Suppressor macrophage treated with lipopolysaccharide for 4 hours (primary cell): Measurements from ENCODE around the gene CHIC2.
"Not testable (repeated sequence)": the region's sequence is repeated elsewhere in the genome, so short reads cannot be mapped to it uniquely, and the experiment has no call there.

ENCODE experiments used
- DNase-seq: peaks from one replicate; pipeline ENCODE4 v3.0.0-alpha.2; 2020

Gene CHIC2

DNA sequence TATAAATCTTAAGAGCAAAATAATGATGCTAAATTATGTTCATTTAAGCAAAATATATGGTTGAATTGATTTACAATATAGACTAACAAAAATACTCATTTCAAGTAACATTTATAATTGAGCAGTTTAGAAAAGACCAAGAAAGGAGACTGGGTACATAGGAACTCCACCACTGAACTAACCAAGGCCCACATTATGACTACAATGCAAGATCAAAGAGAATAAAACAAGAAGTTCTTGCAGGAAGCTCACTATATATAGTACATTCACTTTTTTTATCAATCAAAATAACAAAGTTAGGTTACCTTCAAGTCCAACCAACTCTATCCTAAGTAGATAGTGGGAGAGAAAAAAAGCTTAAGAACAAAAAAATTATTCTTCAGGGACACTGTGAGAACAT is 8.0 kb downstream of the CHIC2 start:
- no peak for DNase-seq

DNA sequence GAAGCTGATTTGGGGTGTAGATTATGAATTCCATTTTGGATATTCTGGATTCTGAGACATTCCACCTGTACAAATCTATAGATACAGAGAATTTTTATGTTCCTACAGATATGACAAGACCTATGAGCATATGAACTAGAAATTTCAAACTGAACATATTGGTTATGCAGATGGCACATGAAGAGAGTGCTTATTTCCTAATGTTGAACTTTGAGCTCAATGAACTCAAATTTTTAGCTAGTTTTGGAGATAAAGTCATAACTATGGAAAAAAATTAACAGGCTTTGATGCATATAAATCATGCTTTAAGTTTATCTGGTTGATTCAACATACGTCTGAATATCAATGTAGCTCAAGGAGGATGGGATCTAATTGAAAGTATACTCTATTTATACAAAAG is 8.9 kb downstream of the CHIC2 start:
- DNase-seq, result no peak

DNA sequence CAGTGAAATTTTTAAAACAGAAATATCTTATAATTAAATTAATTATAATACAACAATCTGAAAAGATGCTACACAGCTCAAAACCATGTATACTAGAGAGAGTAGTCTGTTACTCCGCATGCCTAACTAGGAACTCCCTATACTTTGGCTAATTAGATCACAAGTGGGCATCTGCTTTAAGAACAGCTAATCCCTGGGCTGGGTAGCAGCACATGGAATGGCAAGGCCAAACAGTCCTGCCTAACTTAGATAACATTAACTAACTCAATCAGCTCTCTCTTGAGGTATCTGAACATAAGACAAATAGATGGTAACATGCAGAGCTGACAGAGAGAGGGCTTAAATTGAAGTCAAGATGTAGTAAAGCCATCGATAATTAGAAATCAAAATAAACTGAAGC is 9.9 kb downstream of the CHIC2 start:
- DNase-seq, result no peak

DNA sequence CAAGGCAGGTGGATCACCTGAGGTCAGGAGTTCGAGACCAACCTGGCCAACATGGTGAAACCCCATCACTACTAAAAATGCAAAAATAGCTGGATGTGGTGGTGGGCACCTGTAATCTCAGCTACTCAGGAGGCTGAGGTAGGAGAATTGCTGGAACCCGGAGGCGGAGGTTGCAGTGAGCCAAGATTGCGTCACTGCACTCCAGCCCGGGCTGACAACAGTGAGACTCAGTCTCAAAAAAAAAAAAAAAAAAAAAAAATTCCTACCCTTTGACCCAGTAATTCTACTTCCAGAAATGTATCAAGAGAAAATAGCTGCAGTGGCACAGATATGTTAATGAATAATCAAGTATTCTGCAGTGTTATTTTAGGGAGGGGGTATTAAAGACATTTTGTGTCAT is 11.1 kb downstream of the CHIC2 start:
- peak; percentile 25 for DNase-seq

DNA sequence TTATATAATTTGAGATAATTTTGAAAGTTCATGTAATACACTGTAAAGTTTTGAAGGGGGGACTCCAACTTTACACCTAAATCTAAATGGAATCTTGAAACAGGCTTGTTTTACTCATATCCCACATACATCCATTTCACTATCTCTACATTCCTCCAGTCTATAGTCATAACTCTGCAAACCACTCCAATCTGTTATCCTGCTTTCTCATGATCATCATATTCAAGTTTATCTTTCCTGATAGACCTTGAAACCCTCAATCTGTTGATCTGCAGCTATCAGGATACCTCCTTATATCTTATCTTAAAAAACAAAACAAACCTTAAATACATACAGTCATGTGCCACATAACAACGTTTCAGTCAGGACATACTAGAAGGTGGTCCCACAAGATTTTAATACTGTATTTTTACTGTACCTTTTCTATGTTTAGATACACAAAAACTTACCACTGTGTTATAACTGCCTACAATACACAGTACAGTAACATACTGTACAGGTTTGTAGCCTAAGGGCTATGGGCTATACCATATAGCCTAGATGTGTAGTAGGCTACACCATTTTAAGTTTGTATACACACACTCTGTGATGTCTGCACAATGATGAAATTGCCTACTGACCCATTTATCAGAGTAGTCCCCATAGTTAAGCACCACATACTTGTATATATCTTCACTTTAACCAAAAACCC is 14.0 kb downstream of the CHIC2 start:
- no peak for DNase-seq

DNA sequence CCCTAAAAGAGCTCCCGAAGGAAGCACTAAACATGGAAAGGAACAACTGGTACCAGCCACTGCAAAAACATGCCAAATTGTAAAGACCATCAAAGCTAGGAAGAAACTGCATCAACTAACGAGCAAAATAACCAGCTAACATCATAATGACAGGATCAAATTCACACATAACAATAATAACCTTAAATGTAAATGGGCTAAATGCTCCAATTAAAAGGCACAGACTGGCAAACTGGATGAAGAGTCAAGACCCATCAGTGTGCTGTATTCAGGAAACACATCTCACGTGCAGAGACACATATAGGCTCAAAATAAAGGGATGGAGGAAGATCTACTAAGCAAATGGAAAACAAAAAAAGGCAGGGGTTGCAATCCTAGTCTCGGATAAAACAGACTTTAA is 20.8 kb downstream of the CHIC2 start:
- not testable (repeated sequence) for DNase-seq

DNA sequence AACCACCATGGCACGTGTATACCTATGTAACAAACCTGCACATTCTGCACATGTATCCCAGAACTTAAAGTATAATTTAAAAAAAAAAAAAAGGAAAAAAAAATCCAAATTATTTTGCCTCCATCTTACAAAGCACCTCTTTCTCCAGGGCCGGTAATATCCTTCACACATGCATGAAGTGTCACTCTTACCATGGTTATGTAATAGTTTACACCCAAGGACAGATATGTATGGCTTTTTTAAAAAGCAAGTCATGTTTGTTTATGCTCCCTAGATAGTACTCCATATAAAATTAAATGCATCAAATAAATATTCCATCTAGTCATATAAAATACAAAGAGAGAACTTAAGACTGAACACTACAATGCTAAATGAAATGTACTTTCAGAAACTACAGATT is 22.5 kb downstream of the CHIC2 start:
- no peak for DNase-seq

- DNase-seq, result no peak
Observed at GRCh38 chr4:54041100-54041499, 23.3 kb downstream of the CHIC2 start.

GRCh38 chr4:54038056-54038455 is 26.3 kb downstream of the CHIC2 start:
- DNase-seq, result no peak

DNA sequence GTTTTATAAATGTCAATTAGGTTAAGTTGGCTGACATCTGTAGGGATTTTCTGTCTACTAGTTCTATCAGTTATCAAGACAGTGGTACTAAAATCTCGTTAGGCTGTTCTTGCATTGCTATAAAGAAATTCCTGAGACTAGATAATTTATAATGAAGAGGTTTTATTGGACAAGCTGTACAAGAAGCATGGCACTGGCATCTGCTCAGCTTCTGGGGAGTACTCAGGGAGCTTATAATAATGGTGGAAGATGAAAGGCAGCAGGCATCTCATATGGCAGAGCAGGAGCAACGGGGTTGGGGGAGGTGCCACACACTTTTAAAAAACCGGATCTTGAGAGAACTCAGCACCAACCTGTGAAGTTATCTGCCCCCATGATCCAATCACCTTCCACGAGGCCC is 28.2 kb downstream of the CHIC2 start:
- no peak for DNase-seq

- DNase-seq, result peak; percentile 51
Observed at GRCh38 chr4:54032558-54033135, 31.8 kb downstream of the CHIC2 start.

GRCh38 chr4:54027311-54027710 is 37.1 kb downstream of the CHIC2 start:
- no peak for DNase-seq

DNA sequence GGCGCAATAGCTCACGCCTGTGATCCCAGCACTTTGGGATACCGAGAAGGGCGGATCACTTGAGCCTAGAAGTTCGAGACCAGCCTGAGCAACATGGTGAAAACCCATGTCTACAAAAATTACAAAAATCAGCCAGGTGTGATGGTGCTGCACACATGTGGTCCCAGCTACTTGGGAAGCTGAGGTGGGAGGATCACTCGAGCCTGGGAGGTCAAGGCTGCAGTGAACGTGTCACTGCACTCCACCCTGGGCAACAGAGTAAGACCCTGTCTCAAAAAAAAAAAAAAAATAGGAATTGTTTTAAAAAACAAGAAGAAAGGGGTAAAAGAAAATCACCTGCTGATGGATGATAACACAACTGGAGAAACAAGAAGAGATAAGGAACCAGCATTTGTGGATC is 38.8 kb downstream of the CHIC2 start:
- DNase-seq, result no peak

DNA sequence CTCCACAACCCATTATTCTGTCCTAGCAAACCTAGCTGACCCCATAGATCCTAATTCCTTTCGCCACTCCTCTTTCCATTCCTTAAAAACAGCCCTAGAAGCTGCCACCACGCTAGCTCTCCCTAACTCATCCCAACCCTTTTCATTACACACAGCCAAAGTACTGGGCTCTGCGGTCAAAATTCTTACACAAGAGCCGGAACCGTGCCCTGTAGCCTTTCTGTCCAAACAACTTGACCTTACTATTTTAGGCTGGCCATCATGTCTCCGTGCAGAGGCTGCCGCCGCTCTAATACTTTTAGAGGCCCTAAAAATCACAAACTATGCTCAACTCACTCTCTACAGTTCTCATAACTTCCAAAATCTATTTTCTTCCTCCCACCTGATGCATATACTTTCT is 41.4 kb downstream of the CHIC2 start:
- DNase-seq, result not testable (repeated sequence)

DNA sequence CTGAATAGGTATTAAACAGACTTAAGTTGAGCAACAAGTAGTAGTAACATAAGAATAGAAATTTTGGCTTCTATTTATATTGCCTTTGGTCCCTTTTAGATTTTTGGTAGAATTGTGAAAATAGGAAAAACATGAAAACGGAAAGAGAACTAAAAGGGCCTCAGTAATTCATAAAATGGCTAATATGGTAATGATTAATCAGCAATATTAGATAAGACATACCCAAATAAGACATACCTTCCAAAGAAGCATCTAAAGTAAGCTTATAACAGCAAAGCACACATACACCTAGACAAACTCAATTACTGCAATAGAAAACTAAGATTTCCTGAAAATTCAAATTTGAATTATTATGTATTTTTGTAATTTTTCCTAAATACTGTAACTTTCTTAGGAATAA is 46.4 kb downstream of the CHIC2 start:
- DNase-seq, result no peak

DNA sequence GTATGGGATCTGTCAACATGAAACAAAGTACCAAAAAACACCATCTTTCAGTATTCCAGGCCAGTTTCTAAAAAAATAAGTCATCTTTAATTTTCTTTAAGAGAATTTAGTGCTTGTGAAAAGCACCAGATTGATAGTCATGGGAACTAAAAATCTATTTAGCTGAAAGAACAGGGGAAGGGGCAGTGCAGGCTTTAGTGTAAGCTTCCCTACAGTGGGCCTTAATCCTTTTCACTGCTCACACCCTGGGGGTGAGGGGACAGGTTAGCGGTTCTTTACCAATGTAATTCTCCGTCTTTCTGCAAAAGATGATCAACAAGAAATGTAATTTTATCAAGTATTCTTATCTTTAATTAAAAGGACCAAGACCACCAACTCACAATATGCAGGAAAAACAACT is 47.1 kb downstream of the CHIC2 start:
- DNase-seq, result no peak

- no peak for DNase-seq
Observed at GRCh38 chr4:54016504-54016903, 47.9 kb downstream of the CHIC2 start.

GRCh38 chr4:54015423-54016030 is 48.9 kb downstream of the CHIC2 start:
- no peak for DNase-seq

GRCh38 chr4:54014666-54015160 is 49.7 kb downstream of the CHIC2 start:
- no peak for DNase-seq

GRCh38 chr4:54011201-54011600 is 53.2 kb downstream of the CHIC2 start:
- no peak for DNase-seq

DNA sequence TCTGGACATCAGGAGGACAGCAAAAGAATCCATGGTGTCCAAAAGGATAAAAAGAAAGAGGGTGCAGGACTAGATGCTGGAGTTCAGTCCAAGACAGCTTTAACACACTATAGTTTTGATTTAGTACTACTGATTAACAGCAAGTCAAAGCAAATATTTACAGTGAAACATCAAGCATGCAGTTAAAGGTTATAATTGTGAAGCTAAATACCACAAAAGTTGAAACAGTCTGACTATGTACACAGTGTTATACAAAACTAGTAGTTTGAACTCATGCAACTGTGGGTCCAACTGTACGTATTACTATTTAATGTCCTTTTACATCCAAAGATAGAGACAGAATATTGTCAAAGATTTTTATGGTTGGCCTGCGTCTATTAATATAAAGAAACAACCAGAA is 57.6 kb downstream of the CHIC2 start:
- no peak for DNase-seq

DNA sequence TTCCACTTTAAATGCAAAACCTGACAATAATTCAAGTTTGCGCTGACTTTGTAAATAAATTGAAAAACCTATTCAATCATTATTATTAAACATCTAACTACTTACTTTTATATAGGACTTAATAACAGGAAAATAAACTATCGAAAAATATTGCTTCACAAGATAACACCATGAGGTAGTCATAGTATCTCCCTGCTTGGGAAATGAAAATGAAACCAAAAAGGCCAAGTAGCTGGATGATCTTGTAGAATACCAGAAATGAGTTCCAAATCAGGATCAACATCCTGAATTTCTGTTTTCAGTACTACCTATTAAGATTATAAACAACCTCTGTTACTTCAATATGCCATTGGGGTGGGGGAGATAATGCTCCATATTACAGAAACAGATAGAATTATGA is 58.9 kb downstream of the CHIC2 start:
- peak; percentile 78 for DNase-seq

DNA sequence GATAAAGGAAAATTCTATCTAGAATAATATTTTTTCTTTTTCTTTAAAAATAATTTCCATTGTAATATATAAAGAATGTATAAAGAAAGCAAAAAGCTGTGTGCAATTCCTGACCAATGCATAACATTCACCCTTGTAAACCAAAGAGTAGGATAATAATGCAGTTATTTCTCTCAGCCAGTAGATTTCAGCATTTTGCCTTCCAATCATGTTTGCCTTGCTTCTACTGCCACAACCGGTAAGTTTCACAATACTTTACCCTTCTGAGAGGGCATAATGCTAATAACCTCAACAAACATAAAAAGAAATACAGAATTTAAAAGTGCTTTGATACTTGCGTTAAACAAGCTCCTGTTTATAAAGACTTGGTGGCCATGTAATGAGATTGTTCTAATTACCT is 59.9 kb downstream of the CHIC2 start:
- no peak for DNase-seq

DNA sequence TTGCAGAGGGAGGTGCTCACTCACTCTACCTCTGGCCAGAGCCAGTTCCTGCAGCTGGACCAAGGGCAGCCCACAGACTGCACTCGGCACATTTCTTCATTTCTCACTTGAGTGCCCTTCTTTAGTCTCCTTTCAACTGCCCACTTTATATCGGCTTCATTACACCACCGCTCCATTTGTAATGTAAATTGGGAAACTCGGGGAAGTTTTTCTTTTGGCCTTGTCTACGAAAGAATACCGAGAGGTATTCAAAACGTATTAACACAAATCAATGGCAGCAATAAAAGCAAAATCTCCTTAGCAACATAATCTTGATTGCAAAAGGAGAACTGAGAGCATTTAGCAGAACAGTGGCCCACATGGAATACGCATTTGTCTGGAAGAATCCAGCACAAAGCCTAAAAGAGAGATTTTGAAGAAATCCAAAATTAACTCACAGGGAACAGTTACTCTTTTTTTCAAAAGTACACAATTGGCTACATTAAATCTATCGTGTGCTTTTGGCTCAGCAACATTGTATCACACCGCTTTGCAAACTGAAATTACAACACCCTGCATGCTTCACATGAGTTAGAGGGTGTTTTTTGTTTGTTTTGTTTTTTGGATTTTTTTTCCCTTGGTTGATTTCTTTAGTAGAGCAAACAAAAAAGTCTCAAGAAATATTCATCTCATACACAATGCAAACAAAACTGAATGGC is 62.6 kb downstream of the CHIC2 start:
- DNase-seq, result peak; percentile 14
